ENCODE measurements around the gene MCMBP. TPM values are rescaled to one million over a fixed set of nuclear protein-coding genes. Genes with fewer than 3 reads are reported as not detected.

Gene MCMBP, protein sequence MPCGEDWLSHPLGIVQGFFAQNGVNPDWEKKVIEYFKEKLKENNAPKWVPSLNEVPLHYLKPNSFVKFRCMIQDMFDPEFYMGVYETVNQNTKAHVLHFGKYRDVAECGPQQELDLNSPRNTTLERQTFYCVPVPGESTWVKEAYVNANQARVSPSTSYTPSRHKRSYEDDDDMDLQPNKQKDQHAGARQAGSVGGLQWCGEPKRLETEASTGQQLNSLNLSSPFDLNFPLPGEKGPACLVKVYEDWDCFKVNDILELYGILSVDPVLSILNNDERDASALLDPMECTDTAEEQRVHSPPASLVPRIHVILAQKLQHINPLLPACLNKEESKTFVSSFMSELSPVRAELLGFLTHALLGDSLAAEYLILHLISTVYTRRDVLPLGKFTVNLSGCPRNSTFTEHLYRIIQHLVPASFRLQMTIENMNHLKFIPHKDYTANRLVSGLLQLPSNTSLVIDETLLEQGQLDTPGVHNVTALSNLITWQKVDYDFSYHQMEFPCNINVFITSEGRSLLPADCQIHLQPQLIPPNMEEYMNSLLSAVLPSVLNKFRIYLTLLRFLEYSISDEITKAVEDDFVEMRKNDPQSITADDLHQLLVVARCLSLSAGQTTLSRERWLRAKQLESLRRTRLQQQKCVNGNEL
- total RNA-seq: 47.6 and 60.1 TPM in 2 replicates

DNA sequence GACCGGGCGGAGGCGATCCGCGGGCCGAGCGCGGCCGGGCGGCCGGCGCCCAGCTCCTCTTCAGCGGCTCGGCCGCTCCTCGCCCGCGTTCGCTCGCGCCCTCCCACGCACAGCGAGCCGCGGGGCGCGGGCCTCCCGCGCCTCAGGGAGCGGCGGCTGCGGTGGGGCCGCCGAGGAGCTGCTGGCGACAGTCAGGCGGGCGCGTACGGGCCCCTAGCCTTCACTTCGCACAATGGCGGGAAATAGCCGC lies at the start of gene MCMBP:
MCMBP (minus strand) TSS at position 234 of the 250 bp plus-strand sequence. CDS start 259 bp downstream, outside the sequence.

DNA sequence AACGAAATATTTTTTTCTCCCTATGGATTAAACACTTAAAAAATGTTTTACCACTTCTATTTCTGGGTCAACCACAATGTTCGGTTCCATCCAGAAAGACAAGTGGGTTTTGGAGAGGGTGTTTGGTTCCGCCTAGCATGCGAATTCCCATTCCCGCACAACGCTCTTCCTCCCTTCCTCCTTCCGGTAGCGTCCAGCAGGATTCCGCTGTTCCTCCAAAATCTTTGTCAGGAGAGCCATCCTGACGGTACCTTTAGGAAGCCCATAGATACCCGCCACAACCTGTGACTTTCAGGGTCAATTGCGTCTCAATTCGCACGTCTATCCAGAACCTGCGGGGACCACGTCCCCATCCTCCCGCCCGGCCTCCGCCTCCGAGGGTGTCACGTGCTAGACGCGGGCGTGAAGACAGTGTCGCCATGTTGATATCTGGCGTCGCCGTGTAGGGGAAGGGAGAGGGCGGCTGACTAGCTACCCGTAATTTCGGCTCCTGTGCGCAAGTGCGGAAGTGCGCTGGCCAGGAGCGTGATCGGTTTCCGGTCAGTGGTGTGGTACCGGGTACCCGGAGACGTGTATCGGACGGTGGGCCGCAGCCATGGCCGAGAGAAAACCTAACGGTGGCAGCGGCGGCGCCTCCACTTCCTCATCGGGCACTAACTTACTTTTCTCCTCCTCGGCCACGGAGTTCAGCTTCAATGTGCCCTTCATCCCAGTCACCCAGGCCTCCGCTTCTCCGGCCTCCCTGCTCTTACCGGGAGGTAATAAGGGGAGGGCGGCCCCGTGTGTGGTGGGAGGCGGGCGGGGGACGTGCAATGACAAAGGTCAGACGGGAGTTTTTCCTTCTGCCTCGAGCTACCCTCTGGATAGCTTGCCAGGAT lies 19.8 kb upstream of the MCMBP start, which contains the start of gene SEC23IP:
SEC23IP (plus strand) TSS at position 543 of the 878 bp plus-strand sequence; CDS start at position 596, 53 bp downstream.

Other genes starting within 250 kb of the MCMBP start
- 10.3 and 12.4 TPM in 2 replicates for gene BAG3, start 221.5 kb downstream of the MCMBP start, total RNA-seq
- gene INPP5F, start 146.8 kb downstream of the MCMBP start, total RNA-seq: 14.9 and 18.8 TPM in 2 replicates
- 33.0 and 35.1 TPM in 2 replicates for gene SEC23IP, start 19.9 kb upstream of the MCMBP start, total RNA-seq

All from endothelial cell of coronary artery (primary cell).